Bronchial epithelial cell (primary cell): ENCODE measurements around the gene AP2B1. TPM values are rescaled to one million over a fixed set of nuclear protein-coding genes. Genes with fewer than 3 reads are reported as not detected.

Source experiments
- DNase-seq: peaks from one replicate; pipeline ENCODE4 v3.0.0-alpha.2; 2010; ENCODE audit warnings: low read depth
- FAIRE-seq: peaks from 2 replicates; lab custom pipeline; 2011; peaks lifted over from hg19 to GRCh38; lab: Jason Lieb, UNC
- H3K27me3 ChIP-seq: 2 replicates; pipeline ENCODE4 v1.5.1; 2011; ENCODE audit warnings: low read length; ENCODE audit not compliant: control insufficient read depth, insufficient read depth
- H3K36me3 ChIP-seq: 2 replicates; pipeline ENCODE4 v1.5.1; 2011; ENCODE audit warnings: low read length; ENCODE audit not compliant: control insufficient read depth, insufficient read depth
- H3K4me3 ChIP-seq: 2 replicates; pipeline ENCODE4 v1.5.1; 2011; ENCODE audit warnings: mild to moderate bottlenecking, low read depth, low read length, control low read depth
- total RNA-seq: library from RNA; depleted of rRNA; stranded (reverse); fragments of >200 nt; gene quantifications from 2 replicates; pipeline ENCODE4 v1.2.1, GENCODE V29; 2014
- TF ChIP-seq, protein P1 (sequence below): IDR thresholded peaks from 2 replicates; pipeline ENCODE4 v1.5.1; 2011; ENCODE audit warnings: mild to moderate bottlenecking, moderate library complexity, low read length, control low read depth, inconsistent platforms; ENCODE audit not compliant: insufficient read depth, severe bottlenecking

Gene AP2B1
- total RNA-seq, 1 donor from 2014 or later = 50.8 TPM

DNA sequence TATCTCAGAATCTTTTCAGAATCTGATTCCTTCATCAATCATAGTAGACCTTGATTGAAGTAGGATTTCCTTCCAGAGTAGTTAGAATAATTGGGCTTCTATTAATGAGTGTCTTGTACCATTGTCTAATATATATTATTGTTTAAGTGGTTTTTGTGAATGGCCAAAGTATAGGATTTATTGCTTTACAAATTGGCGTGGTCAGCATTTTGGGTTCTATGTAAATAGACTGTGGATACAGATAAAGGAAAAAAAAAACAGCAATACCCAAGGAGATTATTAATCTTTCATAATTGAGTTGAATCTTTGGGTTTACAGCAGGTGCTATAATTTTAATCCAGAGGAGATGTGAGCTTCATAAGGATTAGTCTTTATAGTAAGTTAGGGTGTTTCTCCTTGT, 64.3 kb downstream of the AP2B1 start:
- TF ChIP-seq, protein P1, sequence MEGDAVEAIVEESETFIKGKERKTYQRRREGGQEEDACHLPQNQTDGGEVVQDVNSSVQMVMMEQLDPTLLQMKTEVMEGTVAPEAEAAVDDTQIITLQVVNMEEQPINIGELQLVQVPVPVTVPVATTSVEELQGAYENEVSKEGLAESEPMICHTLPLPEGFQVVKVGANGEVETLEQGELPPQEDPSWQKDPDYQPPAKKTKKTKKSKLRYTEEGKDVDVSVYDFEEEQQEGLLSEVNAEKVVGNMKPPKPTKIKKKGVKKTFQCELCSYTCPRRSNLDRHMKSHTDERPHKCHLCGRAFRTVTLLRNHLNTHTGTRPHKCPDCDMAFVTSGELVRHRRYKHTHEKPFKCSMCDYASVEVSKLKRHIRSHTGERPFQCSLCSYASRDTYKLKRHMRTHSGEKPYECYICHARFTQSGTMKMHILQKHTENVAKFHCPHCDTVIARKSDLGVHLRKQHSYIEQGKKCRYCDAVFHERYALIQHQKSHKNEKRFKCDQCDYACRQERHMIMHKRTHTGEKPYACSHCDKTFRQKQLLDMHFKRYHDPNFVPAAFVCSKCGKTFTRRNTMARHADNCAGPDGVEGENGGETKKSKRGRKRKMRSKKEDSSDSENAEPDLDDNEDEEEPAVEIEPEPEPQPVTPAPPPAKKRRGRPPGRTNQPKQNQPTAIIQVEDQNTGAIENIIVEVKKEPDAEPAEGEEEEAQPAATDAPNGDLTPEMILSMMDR = no peak
- Histone ChIP-seq H3K27me3 (no peaks in the 10 kb centered on the region), H3K36me3 (peaks cover 6% of the 10 kb centered on the region), H3K4me3 (no peak overlapping the region)
- FAIRE-seq (no peak), DNase-seq (no peak)

DNA sequence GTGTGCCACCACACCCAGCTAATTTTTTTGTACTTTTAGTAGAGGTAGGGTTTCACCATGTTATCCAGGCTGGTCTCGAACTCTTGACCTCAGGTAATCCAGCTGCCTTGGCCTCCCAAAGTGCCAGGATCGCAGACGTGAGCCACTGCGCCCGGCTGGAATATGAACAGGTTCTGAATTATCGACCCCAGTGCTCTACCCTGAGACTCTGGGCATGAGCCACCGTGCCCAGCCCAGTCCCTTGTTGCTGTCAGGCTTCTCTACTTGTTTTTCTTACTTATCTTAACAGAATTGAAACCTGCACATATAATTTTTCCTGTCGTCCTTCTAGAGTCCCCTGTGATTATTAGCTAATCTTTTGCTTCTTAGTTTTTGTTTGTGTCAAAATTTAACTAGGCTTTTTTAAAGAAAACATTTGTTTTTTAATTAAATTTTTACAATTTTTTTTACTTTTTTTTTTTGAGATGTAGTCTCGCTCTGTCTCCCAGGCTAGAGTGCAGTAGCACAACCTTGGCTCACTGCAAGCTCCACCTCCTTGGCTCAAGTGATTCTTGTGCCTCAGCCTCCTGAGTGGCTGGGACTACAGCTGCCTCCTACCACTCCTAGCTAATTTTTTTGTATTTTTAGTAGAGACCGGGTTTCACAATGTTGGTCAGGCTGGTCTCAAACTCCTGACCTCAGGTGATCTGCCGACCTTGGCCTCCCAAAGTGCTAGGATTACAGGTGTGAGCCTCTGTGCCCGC, 66.7 kb downstream of the AP2B1 start:
- H3K36me3 ChIP-seq = peaks cover 8% of the 10 kb centered on the region
- H3K4me3 ChIP-seq = no peak overlapping the region
- DNase-seq = no peak
- no peaks in the 10 kb centered on the region for H3K27me3 ChIP-seq
- no peak for FAIRE-seq
- TF ChIP-seq, protein P1 = no peak

DNA sequence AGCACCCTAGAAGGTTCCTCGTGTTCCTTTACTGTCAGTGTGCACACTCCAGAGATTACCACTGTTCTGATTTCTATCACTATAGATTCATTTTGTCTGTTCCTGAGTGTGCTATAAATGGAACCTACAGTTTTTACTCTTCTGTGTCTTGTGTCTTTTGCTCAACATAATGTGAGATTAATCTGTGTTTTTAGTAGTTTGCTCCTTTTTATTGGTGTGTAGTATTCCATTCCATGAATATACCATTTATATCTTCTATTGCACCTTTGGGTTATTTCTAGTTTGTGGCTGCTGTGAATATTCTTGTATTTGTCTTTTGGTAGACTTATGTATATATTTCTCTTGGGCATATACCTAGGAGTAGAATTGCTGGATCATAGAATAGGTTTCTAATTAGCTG, 68.2 kb downstream of the AP2B1 start:
- H3K36me3 ChIP-seq = peaks cover 7% of the 10 kb centered on the region
- TF ChIP-seq, protein P1 = no peak
- no peak overlapping the region for H3K4me3 ChIP-seq
- FAIRE-seq (no peak), DNase-seq (no peak)
- H3K27me3 ChIP-seq = no peaks in the 10 kb centered on the region

DNA sequence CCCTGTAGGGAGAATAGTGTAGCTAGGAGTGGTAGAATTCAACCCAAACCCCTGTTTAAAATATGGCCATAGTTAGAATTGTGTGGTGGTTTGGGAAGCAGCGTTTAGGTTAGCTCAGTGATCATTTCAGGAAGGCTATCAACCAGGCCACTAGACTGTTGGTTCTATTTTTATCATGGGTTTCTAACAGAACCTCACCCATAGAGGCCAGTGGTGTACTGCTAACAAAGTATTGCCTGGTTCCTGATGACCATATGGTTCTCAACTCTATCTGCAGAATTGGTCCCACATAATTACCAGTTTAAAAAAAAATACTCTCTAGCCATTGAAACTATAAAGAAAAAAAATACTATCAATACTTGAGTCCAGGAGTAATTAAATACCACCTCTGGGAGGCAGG, 73.8 kb downstream of the AP2B1 start:
- Histone ChIP-seq H3K4me3 (no peak overlapping the region), H3K27me3 (no peaks in the 10 kb centered on the region), H3K36me3 (peaks cover 3% of the 10 kb centered on the region)
- TF ChIP-seq, protein P1 = no peak
- DNase-seq (no peak), FAIRE-seq (no peak)

DNA sequence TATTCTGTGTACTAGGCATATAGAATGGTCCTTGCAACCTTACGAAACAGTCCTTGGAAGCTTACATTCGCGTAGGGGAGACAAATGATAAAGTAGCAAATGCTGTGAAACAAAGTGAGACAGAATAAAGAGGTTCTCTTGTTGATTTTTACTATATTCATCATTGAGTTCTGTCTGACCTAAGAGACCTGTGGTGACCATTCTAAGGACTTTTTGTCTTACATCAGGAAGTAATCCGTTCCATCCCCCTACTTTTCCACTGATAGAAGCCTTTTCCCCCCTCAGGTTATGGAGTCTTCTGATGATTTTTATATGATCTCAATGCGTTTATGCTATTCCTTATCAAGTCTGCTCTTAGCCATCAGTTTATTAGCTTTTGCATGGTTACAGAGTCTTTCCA, 77.6 kb downstream of the AP2B1 start:
- TF ChIP-seq, protein P1 = no peak
- FAIRE-seq = no peak

DNA sequence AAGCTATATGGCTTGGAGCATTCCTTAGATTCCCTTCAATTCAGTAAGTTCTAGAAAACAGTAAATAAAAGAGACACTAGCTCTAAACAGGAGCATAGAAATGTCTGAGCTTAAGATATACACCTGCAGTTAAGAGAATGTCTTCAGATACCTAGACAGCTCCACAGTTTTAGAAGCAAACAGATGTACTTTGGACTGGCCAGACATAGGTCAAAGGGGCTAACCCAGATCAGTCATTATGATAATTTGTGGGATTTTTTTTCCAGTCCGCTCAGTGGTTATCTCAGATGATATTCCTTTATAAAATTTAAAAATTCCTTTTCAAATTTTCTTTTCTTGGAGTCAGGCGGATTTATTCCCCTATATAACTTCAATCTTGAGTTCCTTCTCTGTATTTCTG, 78.5 kb downstream of the AP2B1 start:
- Histone ChIP-seq H3K36me3 (peaks cover 3% of the 10 kb centered on the region), H3K27me3 (no peaks in the 10 kb centered on the region), H3K4me3 (no peak overlapping the region)
- TF ChIP-seq, protein P1 = no peak
- no peak for DNase-seq
- no peak for FAIRE-seq

More for the DNA sequence above, 77.6 kb downstream of the AP2B1 start:
- Histone ChIP-seq H3K36me3 (peaks cover 3% of the 10 kb centered on the region), H3K27me3 (no peaks in the 10 kb centered on the region), H3K4me3 (no peak overlapping the region)
- no peak for DNase-seq
